Embryonic facial prominence (tissue), 1 donor: ENCODE results near the gene PRPF40B.

Source experiments
- DNase-seq: peaks from one replicate; pipeline ENCODE4 v3.0.0-alpha.2; 2016; ENCODE audit errors: extremely low spot score

Gene PRPF40B

GRCh38 chr12:49635656-49636055 is 12.3 kb downstream of the PRPF40B start:
- no peak for DNase-seq

- no peak for DNase-seq
These were observed 13.2 kb downstream of the PRPF40B start for GRCh38 chr12:49636574-49636973.

DNA sequence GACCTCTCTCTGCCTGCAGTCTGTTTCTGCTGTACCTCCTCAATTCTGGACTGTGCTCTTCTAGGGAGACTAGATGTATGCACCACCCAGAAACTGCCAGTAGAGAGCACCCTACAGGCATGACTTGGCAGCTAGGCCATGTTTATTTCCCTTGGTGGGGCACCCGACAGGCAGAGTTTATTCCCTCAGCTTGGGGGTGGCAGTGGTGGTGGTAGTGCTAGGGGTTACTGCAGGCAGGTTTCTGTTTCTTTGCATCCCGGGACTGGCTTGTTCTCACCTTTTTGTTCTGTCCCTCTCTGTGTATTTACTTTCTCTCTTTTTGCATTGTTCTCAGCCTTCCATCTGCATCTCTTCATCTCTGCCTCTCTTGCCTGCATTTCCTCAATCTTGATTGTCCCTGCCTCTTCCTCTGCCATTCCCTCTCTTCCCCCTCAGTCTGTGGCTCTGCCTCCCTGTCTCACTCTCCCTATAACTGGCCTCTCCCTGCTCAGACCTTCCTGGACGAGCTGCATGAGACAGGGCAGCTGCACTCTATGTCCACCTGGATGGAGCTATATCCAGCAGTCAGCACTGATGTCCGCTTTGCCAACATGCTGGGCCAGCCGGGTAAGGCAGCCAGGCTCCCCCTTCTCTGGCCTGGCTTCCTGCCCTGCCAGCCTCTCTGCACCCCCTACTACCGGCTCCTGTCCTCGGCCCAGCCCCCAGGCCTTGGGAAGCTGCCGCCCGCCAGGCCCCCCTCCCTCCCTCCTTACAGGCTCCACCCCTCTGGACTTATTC is 13.8 kb downstream of the PRPF40B start:
- peak; percentile 46 for DNase-seq

- DNase-seq: no peak
These were observed 18.5 kb downstream of the PRPF40B start for GRCh38 chr12:49641748-49642369.

- no peak for DNase-seq
These were observed 19.0 kb downstream of the PRPF40B start for GRCh38 chr12:49642370-49642802.

GRCh38 chr12:49643135-49643534 is 19.8 kb downstream of the PRPF40B start:
- no peak for DNase-seq

- no peak for DNase-seq
These were observed 20.7 kb downstream of the PRPF40B start for GRCh38 chr12:49643961-49644619.

- DNase-seq: peak; percentile 48
These were observed 21.2 kb downstream of the PRPF40B start for GRCh38 chr12:49644620-49644994.

- no peak for DNase-seq
These were observed 22.0 kb downstream of the PRPF40B start for GRCh38 chr12:49645146-49646039.

- no peak for DNase-seq
These were observed 23.0 kb downstream of the PRPF40B start for GRCh38 chr12:49646331-49646830.

DNA sequence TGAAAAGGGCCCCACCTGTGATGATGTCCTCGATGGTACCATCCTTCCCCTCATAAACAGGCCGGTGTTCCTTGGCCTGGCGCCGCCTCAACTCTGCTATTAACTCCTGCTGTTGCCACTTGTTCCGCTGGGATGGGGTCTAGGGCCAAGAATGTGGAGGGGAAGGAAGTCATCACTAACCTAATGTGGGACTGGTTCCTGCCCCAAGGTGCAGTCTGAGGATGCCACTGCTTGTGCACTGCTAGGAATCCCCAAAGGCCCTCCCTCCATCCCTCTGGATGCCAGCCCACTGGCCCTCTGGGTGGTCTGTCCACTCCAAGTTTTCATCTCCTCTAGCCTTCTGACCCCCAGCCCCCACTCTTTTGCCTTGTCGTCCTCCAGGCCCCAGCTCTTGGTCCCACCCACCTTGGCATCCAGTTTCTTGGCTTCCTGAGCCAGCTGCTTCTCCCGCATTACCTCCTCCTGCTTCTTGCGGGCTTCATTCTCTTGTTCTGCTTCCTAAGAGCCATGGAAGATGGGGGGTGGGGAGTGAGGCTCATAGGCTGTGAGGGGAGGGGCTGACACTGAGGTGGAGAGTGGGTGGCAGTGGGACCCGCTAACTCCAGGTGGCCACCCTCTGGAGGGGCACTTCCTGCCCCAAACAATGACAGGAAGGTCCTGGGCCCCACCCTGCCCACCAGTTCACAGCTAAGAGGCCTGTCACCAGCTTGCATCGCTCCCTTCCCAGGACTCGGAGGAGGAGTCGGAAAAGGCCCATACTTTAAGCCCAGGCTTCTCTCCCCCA is 23.7 kb downstream of the PRPF40B start:
- no peak for DNase-seq

- no peak for DNase-seq
These were observed 24.7 kb downstream of the PRPF40B start for GRCh38 chr12:49647827-49648711.

- no peak for DNase-seq
These were observed 25.3 kb downstream of the PRPF40B start for GRCh38 chr12:49648712-49649003.

DNA sequence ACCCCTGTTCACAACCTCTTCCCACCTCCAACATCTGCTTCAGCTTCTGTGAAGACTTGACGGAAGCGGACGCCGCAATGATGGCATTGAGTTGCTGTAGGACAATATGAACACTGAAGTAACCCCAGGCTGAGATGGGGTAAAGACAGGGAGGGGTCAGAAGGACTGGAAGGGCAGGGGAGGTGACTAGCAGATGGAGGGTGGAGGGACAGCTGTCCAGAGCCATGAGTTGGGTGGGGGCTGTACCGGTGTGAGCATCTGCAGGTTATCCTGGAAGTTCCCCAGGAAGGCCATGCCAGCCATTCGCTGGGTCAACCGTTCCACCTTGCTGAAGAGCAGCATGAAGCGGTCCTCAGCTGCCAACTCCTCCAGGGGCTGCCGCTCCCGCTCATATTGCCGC is 26.1 kb downstream of the PRPF40B start:
- DNase-seq: no peak

GRCh38 chr12:49649892-49650291 is 26.5 kb downstream of the PRPF40B start:
- DNase-seq: no peak

- no peak for DNase-seq
These were observed 28.5 kb downstream of the PRPF40B start for GRCh38 chr12:49651855-49652254.

GRCh38 chr12:49652921-49653520 is 29.7 kb downstream of the PRPF40B start:
- no peak for DNase-seq

DNA sequence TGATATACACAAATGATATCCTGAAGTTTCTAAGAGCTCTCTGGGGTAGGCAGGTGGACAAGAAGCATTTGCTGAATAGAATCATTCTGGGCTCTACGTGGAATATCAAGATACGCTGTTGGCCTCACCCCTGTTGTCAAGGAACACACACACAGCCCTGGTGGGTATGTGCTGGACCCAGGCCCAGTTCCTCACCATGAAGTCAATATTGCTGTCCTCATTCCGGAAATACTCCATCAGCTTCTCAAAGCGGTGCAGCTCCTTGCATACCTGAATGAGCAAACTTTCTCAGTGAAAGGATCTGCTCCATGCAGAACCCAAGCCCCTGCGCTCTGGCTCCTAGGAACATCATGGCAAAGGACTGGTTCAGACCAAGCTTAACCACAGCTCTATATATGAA is 31.4 kb downstream of the PRPF40B start:
- DNase-seq: no peak

- DNase-seq: no peak
These were observed 32.4 kb downstream of the PRPF40B start for GRCh38 chr12:49655595-49656236.
